ENCODE results near the gene ALOX5.

ALOX5 gene

DNA sequence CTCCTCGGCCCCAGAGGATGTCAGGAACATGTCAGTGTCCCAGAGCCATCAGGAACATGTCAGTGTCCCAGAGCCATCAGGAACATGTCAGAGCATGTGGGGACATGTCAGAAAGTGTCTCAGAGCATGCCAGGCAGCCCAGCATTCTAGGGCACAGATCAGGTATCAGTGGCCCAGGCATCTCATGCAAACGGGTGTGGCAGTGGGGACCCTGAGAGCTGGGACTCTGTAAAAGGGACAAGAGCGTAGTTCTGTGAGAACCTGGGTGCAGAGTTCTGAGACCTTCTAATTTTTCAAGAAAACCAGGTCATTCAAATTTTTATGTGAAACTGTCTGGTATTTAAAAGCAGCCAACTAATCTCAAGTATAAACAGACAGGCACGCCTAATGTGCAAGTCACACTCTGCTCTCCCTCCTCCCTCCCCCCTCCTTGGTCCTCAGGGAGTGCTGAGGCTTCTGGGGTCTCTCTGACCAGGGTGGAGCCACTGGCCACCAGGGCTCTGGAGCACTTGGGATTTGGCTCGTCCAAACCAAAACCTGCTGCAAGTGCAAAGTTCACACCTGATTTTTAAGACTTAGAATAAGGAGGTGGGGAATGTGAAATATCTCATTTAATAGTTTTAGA lies 64.6 kb downstream of the ALOX5 start:
- Histone ChIP-seq H3K4me1 (ENCODE audit: control extremely low read depth in 1 of 4, control insufficient read depth in 4 of 4, insufficient read depth in 4 of 4, low read length in 3 of 4) (peaks cover 0 to 8% (median 2%) of the 10 kb centered on the region in 4 experiments), H3K36me3 (ENCODE audit: control insufficient read depth in 4 of 4, insufficient read depth in 4 of 4, low read length in 3 of 4) (no peaks in the 10 kb centered on the region), H3K9me3 (ENCODE audit: control extremely low read depth in 1 of 5, control insufficient read depth in 4 of 5, insufficient read depth in 2 of 5, low read depth in 1 of 5, low read length in 4 of 5) (peaks cover 0 to 2% (median 0%) of the 10 kb centered on the region in 5 experiments), H3K4me3 (ENCODE audit: control insufficient read depth in 1 of 7, extremely low read depth in 1 of 7, insufficient read depth in 4 of 7, low read depth in 2 of 7, low read length in 6 of 7) (no peak overlapping the region), H3K27me3 (replicated peaks in 2 of 5; ENCODE audit: control insufficient read depth in 4 of 5, insufficient read depth in 5 of 5, low read length in 4 of 5) (no peaks in the 10 kb centered on the region), H3K27ac (ENCODE audit: insufficient read depth in 1 of 2, low read depth in 1 of 2, low read length in 2 of 2, poor library complexity in 1 of 2, severe bottlenecking in 2 of 2) (peak overlapping the region in 1 of 2 experiments; percentile 69)
- WGBS (ENCODE audit: insufficient coverage), result 95% methylated on average over 5 of the region's 5 CpGs
- DNase-seq, result no peak
- CTCF ChIA-PET, result interaction anchor here (0.6 kb wide), 1 partner anchor 551 kb away, joined by 3 read pairs; no protein-coding TSS in a partner anchor
- POLR2A ChIA-PET, result no interaction called here

DNA sequence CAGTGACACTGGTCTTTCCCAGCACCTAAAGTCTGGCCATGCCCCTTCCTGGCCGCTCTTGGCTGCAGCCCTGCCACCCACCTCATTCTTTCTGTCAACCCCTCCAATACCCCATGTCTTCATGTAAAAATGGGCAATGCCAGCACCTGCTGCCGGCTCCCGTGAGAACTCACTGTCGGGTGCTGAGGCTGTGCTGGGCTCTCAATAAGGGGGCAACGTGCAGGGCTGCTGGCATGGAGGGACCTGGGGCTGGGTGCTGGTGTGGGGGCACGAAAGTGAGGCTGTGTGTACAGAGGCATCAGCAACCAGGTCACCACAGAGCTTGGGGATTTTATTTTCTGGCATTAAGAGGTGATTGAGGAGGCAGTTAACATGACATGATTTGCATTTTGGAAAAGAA lies 65.3 kb downstream of the ALOX5 start:
- POLR2A ChIA-PET, result interaction anchor here (1.2 kb wide), 1 partner anchor 17 kb away, joined by 3 read pairs; no protein-coding TSS in a partner anchor
- H3K27me3 ChIP-seq (replicated peaks in 2 of 5; ENCODE audit: control insufficient read depth in 4 of 5, insufficient read depth in 5 of 5, low read length in 4 of 5), result no peaks in the 10 kb centered on the region
- WGBS (ENCODE audit: insufficient coverage), result 96% methylated on average over 6 of the region's 6 CpGs
- CTCF ChIA-PET, result interaction anchor here (1.3 kb wide), 1 partner anchor 9 kb away, joined by 4 read pairs; no protein-coding TSS in a partner anchor
- no peak overlapping the region for H3K4me3 ChIP-seq (ENCODE audit: control insufficient read depth in 1 of 7, extremely low read depth in 1 of 7, insufficient read depth in 4 of 7, low read depth in 2 of 7, low read length in 6 of 7)
- no peak overlapping the region for H3K27ac ChIP-seq (ENCODE audit: insufficient read depth in 1 of 2, low read depth in 1 of 2, low read length in 2 of 2, poor library complexity in 1 of 2, severe bottlenecking in 2 of 2)
- DNase-seq, result no peak
- H3K9me3 ChIP-seq (ENCODE audit: control extremely low read depth in 1 of 5, control insufficient read depth in 4 of 5, insufficient read depth in 2 of 5, low read depth in 1 of 5, low read length in 4 of 5), result peaks cover 0 to 2% (median 0%) of the 10 kb centered on the region in 5 experiments
- no peaks in the 10 kb centered on the region for H3K36me3 ChIP-seq (ENCODE audit: control insufficient read depth in 4 of 4, insufficient read depth in 4 of 4, low read length in 3 of 4)
- H3K4me1 ChIP-seq (ENCODE audit: control extremely low read depth in 1 of 4, control insufficient read depth in 4 of 4, insufficient read depth in 4 of 4, low read length in 3 of 4), result peaks cover 0 to 6% (median 0%) of the 10 kb centered on the region in 4 experiments

DNA sequence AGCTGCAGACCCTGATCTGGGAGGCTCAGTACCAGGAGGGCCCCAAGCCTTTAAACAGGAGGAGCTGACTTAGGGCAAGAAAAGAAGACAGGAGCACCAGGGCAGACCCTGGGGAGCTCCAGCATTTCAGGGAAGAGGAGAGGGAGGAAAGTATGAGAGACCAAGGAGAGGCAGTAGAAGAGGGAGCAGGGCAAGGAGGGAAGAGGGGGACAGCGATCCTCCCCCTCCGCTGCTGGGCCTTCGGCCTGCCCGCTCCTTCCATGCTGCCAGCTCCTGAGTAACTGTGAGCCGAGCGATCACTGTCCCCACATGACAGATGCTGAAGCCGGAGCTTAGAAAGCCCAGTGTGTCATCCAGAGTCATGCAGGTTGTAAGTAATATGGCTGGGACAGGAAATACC lies 65.9 kb downstream of the ALOX5 start:
- Histone ChIP-seq H3K36me3 (ENCODE audit: control insufficient read depth in 4 of 4, insufficient read depth in 4 of 4, low read length in 3 of 4) (no peaks in the 10 kb centered on the region), H3K9me3 (ENCODE audit: control extremely low read depth in 1 of 5, control insufficient read depth in 4 of 5, insufficient read depth in 2 of 5, low read depth in 1 of 5, low read length in 4 of 5) (peaks cover 0 to 2% (median 0%) of the 10 kb centered on the region in 5 experiments), H3K27ac (ENCODE audit: insufficient read depth in 1 of 2, low read depth in 1 of 2, low read length in 2 of 2, poor library complexity in 1 of 2, severe bottlenecking in 2 of 2) (no peak overlapping the region), H3K27me3 (replicated peaks in 2 of 5; ENCODE audit: control insufficient read depth in 4 of 5, insufficient read depth in 5 of 5, low read length in 4 of 5) (no peaks in the 10 kb centered on the region), H3K4me3 (ENCODE audit: control insufficient read depth in 1 of 7, extremely low read depth in 1 of 7, insufficient read depth in 4 of 7, low read depth in 2 of 7, low read length in 6 of 7) (no peak overlapping the region), H3K4me1 (ENCODE audit: control extremely low read depth in 1 of 4, control insufficient read depth in 4 of 4, insufficient read depth in 4 of 4, low read length in 3 of 4) (peaks cover 0 to 6% (median 0%) of the 10 kb centered on the region in 4 experiments)
- no peak for DNase-seq
- POLR2A ChIA-PET, result interaction anchor here (1.2 kb wide), 1 partner anchor 17 kb away, joined by 3 read pairs; no protein-coding TSS in a partner anchor
- CTCF ChIA-PET, result interaction anchor here (1.1 to 1.3 kb wide), 2 partner anchors 9 to 11 kb away, joined by 3 to 4 read pairs; no protein-coding TSS in a partner anchor
- 80% methylated on average over 1 of the region's 7 CpGs for WGBS (ENCODE audit: insufficient coverage)

DNA sequence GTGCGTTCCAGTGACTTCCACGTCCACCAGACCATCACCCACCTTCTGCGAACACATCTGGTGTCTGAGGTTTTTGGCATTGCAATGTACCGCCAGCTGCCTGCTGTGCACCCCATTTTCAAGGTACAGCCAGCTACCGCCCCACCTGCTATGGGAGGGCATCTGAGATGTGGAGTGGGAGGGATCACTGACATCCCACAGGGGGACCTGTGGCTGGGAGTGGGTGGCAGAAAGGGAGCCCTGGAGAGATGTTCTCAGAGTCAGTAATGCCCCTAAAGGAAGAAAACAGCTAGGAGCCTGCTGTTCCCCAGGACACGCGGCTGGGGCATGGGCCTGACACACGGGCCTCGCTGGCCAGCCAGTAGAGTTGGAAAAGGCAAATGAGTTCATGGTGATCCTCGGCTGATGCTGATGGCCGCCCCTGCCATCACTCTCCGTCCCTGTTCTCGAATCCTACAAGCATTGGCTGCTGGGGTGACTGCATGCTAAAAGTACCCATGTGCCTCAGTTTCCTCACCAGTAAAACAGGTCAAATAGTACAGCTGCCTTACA lies 66.6 kb downstream of the ALOX5 start:
- Histone ChIP-seq H3K4me1 (ENCODE audit: control extremely low read depth in 1 of 4, control insufficient read depth in 4 of 4, insufficient read depth in 4 of 4, low read length in 3 of 4) (peaks cover 0 to 6% (median 0%) of the 10 kb centered on the region in 4 experiments), H3K27me3 (replicated peaks in 2 of 5; ENCODE audit: control insufficient read depth in 4 of 5, insufficient read depth in 5 of 5, low read length in 4 of 5) (no peaks in the 10 kb centered on the region), H3K4me3 (ENCODE audit: control insufficient read depth in 1 of 7, extremely low read depth in 1 of 7, insufficient read depth in 4 of 7, low read depth in 2 of 7, low read length in 6 of 7) (no peak overlapping the region), H3K27ac (ENCODE audit: insufficient read depth in 1 of 2, low read depth in 1 of 2, low read length in 2 of 2, poor library complexity in 1 of 2, severe bottlenecking in 2 of 2) (no peak overlapping the region), H3K9me3 (ENCODE audit: control extremely low read depth in 1 of 5, control insufficient read depth in 4 of 5, insufficient read depth in 2 of 5, low read depth in 1 of 5, low read length in 4 of 5) (peaks cover 0 to 2% (median 0%) of the 10 kb centered on the region in 5 experiments), H3K36me3 (ENCODE audit: control insufficient read depth in 4 of 4, insufficient read depth in 4 of 4, low read length in 3 of 4) (no peaks in the 10 kb centered on the region)
- CTCF ChIA-PET, result interaction anchor here (0.7 to 1.3 kb wide), 4 partner anchors 10 to 231 kb away, joined by 3 to 4 read pairs (median 4); no protein-coding TSS in a partner anchor
- no peak for DNase-seq
- POLR2A ChIA-PET, result no interaction called here
- 90% methylated on average over 13 of the region's 13 CpGs for WGBS (ENCODE audit: insufficient coverage)

DNA sequence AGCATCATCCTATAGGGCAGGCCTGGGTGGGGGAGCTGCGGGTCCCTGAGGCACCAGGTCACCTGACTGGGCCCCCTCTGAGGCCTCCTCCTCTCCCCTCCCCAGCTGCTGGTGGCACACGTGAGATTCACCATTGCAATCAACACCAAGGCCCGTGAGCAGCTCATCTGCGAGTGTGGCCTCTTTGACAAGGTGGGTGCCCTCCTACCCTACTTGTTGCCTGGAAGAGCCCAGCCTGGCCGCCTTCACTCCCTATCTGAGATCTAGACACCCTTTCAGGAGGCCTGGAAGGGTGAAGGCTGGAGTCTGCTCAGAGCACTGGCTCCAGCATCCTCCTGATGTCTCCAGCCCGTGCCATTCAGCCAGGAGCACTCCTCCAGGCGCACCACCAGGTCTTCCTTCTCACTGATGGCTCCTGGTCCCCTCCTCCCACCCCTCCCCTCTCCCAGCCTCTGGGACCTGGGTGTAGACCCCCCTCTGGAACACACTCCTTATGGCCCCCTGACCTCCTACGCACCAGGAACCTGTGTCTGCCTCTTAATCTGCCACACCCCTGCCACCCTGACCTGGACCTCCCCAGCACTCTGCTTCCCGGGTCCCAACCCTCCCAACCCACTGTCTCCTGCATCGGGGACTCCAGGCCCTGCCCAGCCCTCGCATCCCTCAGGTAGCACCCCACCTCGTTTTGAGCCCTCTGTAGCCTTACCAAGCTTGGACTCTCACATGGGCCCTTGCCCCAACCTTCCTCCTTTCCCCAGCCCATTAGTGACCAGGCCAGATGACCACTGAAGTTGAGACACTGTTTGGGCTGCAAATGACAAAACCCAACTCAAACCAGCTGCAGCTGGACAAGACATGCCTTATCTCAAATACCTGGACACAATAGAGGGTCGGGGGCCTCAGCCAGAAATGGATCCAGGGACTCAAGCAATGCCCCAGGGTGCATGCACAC lies 67.5 kb downstream of the ALOX5 start:
- 95% methylated on average over 11 of the region's 13 CpGs for WGBS (ENCODE audit: insufficient coverage)
- Histone ChIP-seq H3K4me3 (ENCODE audit: control insufficient read depth in 1 of 7, extremely low read depth in 1 of 7, insufficient read depth in 4 of 7, low read depth in 2 of 7, low read length in 6 of 7) (no peak overlapping the region), H3K9me3 (ENCODE audit: control extremely low read depth in 1 of 5, control insufficient read depth in 4 of 5, insufficient read depth in 2 of 5, low read depth in 1 of 5, low read length in 4 of 5) (no peaks in the 10 kb centered on the region), H3K36me3 (ENCODE audit: control insufficient read depth in 4 of 4, insufficient read depth in 4 of 4, low read length in 3 of 4) (no peaks in the 10 kb centered on the region), H3K27ac (ENCODE audit: insufficient read depth in 1 of 2, low read depth in 1 of 2, low read length in 2 of 2, poor library complexity in 1 of 2, severe bottlenecking in 2 of 2) (no peak overlapping the region), H3K27me3 (replicated peaks in 2 of 5; ENCODE audit: control insufficient read depth in 4 of 5, insufficient read depth in 5 of 5, low read length in 4 of 5) (no peaks in the 10 kb centered on the region), H3K4me1 (ENCODE audit: control extremely low read depth in 1 of 4, control insufficient read depth in 4 of 4, insufficient read depth in 4 of 4, low read length in 3 of 4) (peaks cover 0 to 6% (median 0%) of the 10 kb centered on the region in 4 experiments)
- CTCF ChIA-PET, result interaction anchor here (0.7 to 1.3 kb wide), 6 partner anchors 9 to 231 kb away, joined by 3 to 6 read pairs (median 4); no protein-coding TSS in a partner anchor
- POLR2A ChIA-PET, result no interaction called here
- no peak for DNase-seq

DNA sequence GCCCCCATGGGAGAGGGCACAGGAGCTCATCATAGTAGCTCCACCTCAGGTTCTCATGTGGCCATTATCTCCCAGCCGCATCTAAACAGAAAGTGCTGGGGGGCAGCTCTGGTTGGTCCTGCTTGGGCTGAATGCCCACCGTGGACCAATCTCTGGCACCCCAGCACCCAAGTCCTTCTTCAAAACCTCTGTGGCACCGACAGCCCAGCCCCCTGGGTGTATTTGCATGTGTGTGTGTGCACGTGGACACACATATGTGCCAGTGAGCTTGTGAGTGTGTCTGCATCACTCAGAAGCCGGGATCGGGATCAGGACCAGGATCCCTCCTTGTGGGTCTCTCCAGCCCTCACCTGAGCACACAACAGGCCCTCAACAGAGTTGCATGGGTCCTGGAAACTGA lies 68.2 kb downstream of the ALOX5 start:
- no peak for DNase-seq
- WGBS (ENCODE audit: insufficient coverage), result 92% methylated on average over 6 of the region's 6 CpGs
- Histone ChIP-seq H3K4me1 (ENCODE audit: control extremely low read depth in 1 of 4, control insufficient read depth in 4 of 4, insufficient read depth in 4 of 4, low read length in 3 of 4) (peaks cover 0 to 6% (median 0%) of the 10 kb centered on the region in 4 experiments), H3K27ac (ENCODE audit: insufficient read depth in 1 of 2, low read depth in 1 of 2, low read length in 2 of 2, poor library complexity in 1 of 2, severe bottlenecking in 2 of 2) (no peak overlapping the region), H3K4me3 (ENCODE audit: control insufficient read depth in 1 of 7, extremely low read depth in 1 of 7, insufficient read depth in 4 of 7, low read depth in 2 of 7, low read length in 6 of 7) (no peak overlapping the region), H3K36me3 (ENCODE audit: control insufficient read depth in 4 of 4, insufficient read depth in 4 of 4, low read length in 3 of 4) (no peaks in the 10 kb centered on the region), H3K27me3 (replicated peaks in 2 of 5; ENCODE audit: control insufficient read depth in 4 of 5, insufficient read depth in 5 of 5, low read length in 4 of 5) (no peaks in the 10 kb centered on the region), H3K9me3 (ENCODE audit: control extremely low read depth in 1 of 5, control insufficient read depth in 4 of 5, insufficient read depth in 2 of 5, low read depth in 1 of 5, low read length in 4 of 5) (no peaks in the 10 kb centered on the region)
- ChIA-PET POLR2A (no interaction called here), CTCF (interaction anchor here (1.0 to 1.3 kb wide), 3 partner anchors 132 to 192 kb away, joined by 4 to 6 read pairs (median 4); no protein-coding TSS in a partner anchor)

Data from common myeloid progenitor, CD34-positive (primary cell).